ENCODE results near the gene MET. TPM values are rescaled to one million over a fixed set of nuclear protein-coding genes. Genes with fewer than 3 reads are reported as not detected.
"Not testable (repeated sequence)": the region's sequence is repeated elsewhere in the genome, so short reads cannot be mapped to it uniquely, and the experiment has no call there.

Gene MET
- total RNA-seq, 1 donor from 2014 or later: 0.56 TPM

GRCh38 chr7:116815041-116815440, 143.0 kb downstream of the MET start:
- Mint-ChIP-seq H3K27me3 (ENCODE audit: unreplicated experiment) (no peaks in the 10 kb centered on the region), H3K9me3 (ENCODE audit: unreplicated experiment) (no peaks in the 10 kb centered on the region), H3K4me1 (ENCODE audit: low read depth, unreplicated experiment) (no peaks in the 10 kb centered on the region), H3K36me3 (ENCODE audit: unreplicated experiment) (no peaks in the 10 kb centered on the region), H3K27ac (ENCODE audit: unreplicated experiment) (no peak overlapping the region), H3K4me3 (ENCODE audit: unreplicated experiment) (no peak overlapping the region)
- TF ChIP-seq CTCF (IDR thresholded peaks at IDR 0.05; ENCODE audit: partially characterized antibody, unreplicated experiment): no peak
- DNase-seq: no peak

GRCh38 chr7:116820149-116820548, 148.2 kb downstream of the MET start:
- Mint-ChIP-seq H3K4me1 (ENCODE audit: low read depth, unreplicated experiment) (no peaks in the 10 kb centered on the region), H3K36me3 (ENCODE audit: unreplicated experiment) (peaks cover 7% of the 10 kb centered on the region), H3K4me3 (ENCODE audit: unreplicated experiment) (no peak overlapping the region), H3K27ac (ENCODE audit: unreplicated experiment) (no peak overlapping the region), H3K27me3 (ENCODE audit: unreplicated experiment) (peaks cover under 1% of the 10 kb centered on the region), H3K9me3 (ENCODE audit: unreplicated experiment) (peaks cover 3% of the 10 kb centered on the region)
- no peak for TF ChIP-seq CTCF (IDR thresholded peaks at IDR 0.05; ENCODE audit: partially characterized antibody, unreplicated experiment)
- no peak for DNase-seq

- DNase-seq; H3K27me3 Mint-ChIP-seq (ENCODE audit: unreplicated experiment); H3K27ac Mint-ChIP-seq (ENCODE audit: unreplicated experiment); H3K4me3 Mint-ChIP-seq (ENCODE audit: unreplicated experiment); H3K9me3 Mint-ChIP-seq (ENCODE audit: unreplicated experiment); H3K4me1 Mint-ChIP-seq (ENCODE audit: low read depth, unreplicated experiment); H3K36me3 Mint-ChIP-seq (ENCODE audit: unreplicated experiment): not testable (repeated sequence)
Observed at GRCh38 chr7:116821647-116822046, 149.7 kb downstream of the MET start.

GRCh38 chr7:116824449-116824848, 152.5 kb downstream of the MET start:
- no peaks in the 10 kb centered on the region for H3K4me1 Mint-ChIP-seq (ENCODE audit: low read depth, unreplicated experiment)
- no peak for DNase-seq
- peaks cover 3% of the 10 kb centered on the region for H3K27me3 Mint-ChIP-seq (ENCODE audit: unreplicated experiment)
- no peak for TF ChIP-seq CTCF (IDR thresholded peaks at IDR 0.05; ENCODE audit: partially characterized antibody, unreplicated experiment)
- H3K27ac Mint-ChIP-seq (ENCODE audit: unreplicated experiment): no peak overlapping the region
- H3K4me3 Mint-ChIP-seq (ENCODE audit: unreplicated experiment): no peak overlapping the region
- H3K9me3 Mint-ChIP-seq (ENCODE audit: unreplicated experiment): peaks cover 5% of the 10 kb centered on the region
- H3K36me3 Mint-ChIP-seq (ENCODE audit: unreplicated experiment): peaks cover 7% of the 10 kb centered on the region

- no peak for TF ChIP-seq CTCF (IDR thresholded peaks at IDR 0.05; ENCODE audit: partially characterized antibody, unreplicated experiment)
- no peak for DNase-seq
- peaks cover 7% of the 10 kb centered on the region for H3K36me3 Mint-ChIP-seq (ENCODE audit: unreplicated experiment)
- peaks cover 4% of the 10 kb centered on the region for H3K9me3 Mint-ChIP-seq (ENCODE audit: unreplicated experiment)
- no peak overlapping the region for H3K4me3 Mint-ChIP-seq (ENCODE audit: unreplicated experiment)
- no peaks in the 10 kb centered on the region for H3K4me1 Mint-ChIP-seq (ENCODE audit: low read depth, unreplicated experiment)
- no peak overlapping the region for H3K27ac Mint-ChIP-seq (ENCODE audit: unreplicated experiment)
- H3K27me3 Mint-ChIP-seq (ENCODE audit: unreplicated experiment): peaks cover 3% of the 10 kb centered on the region
Observed at GRCh38 chr7:116828281-116828680, 156.3 kb downstream of the MET start.

GRCh38 chr7:116829041-116829440, 157.0 kb downstream of the MET start:
- no peaks in the 10 kb centered on the region for H3K4me1 Mint-ChIP-seq (ENCODE audit: low read depth, unreplicated experiment)
- H3K9me3 Mint-ChIP-seq (ENCODE audit: unreplicated experiment): peaks cover 5% of the 10 kb centered on the region
- no peak overlapping the region for H3K4me3 Mint-ChIP-seq (ENCODE audit: unreplicated experiment)
- TF ChIP-seq CTCF (IDR thresholded peaks at IDR 0.05; ENCODE audit: partially characterized antibody, unreplicated experiment): no peak
- peaks cover 3% of the 10 kb centered on the region for H3K27me3 Mint-ChIP-seq (ENCODE audit: unreplicated experiment)
- no peak overlapping the region for H3K27ac Mint-ChIP-seq (ENCODE audit: unreplicated experiment)
- no peak for DNase-seq
- peaks cover 7% of the 10 kb centered on the region for H3K36me3 Mint-ChIP-seq (ENCODE audit: unreplicated experiment)

Data from glutamatergic neuron (in vitro differentiated cells).